Kidney epithelial cell (primary cell): ENCODE results near the gene PMEPA1. TPM values are rescaled to one million over a fixed set of nuclear protein-coding genes. Genes with fewer than 3 reads are reported as not detected.
A peak's percentile ranks its signal among the peaks of the same experiment; 100 is the strongest.

Source experiments
- DNase-seq: peaks from one replicate; pipeline ENCODE4 v3.0.0-alpha.2; 2010; ENCODE audit warnings: low read depth
- H3K27me3 ChIP-seq: 2 replicates; pipeline ENCODE4 v1.6.0; 2011; ENCODE audit warnings: low read length; ENCODE audit not compliant: control insufficient read depth, insufficient read depth
- H3K36me3 ChIP-seq: 2 replicates; pipeline ENCODE4 v1.5.1; 2011; ENCODE audit warnings: low read length; ENCODE audit not compliant: control insufficient read depth, insufficient read depth
- H3K4me3 ChIP-seq: 2 replicates; pipeline ENCODE4 v1.5.1; 2011; ENCODE audit warnings: low read depth, mild to moderate bottlenecking, control low read depth, low read length
- total RNA-seq: library from RNA; depleted of rRNA; stranded (reverse); fragments of >200 nt; gene quantifications from 2 replicates; pipeline ENCODE4 v1.2.3, GENCODE V29; 2015
- TF ChIP-seq, protein P1 (sequence below): IDR thresholded peaks from 2 replicates; pipeline ENCODE4 v1.5.1; 2011; ENCODE audit warnings: mild to moderate bottlenecking, moderate library complexity, low read length, control low read depth, inconsistent platforms; ENCODE audit not compliant: insufficient read depth, poor library complexity, severe bottlenecking

The PMEPA1 gene
- total RNA-seq, 1 donor from 2014 or later = 244 TPM

DNA sequence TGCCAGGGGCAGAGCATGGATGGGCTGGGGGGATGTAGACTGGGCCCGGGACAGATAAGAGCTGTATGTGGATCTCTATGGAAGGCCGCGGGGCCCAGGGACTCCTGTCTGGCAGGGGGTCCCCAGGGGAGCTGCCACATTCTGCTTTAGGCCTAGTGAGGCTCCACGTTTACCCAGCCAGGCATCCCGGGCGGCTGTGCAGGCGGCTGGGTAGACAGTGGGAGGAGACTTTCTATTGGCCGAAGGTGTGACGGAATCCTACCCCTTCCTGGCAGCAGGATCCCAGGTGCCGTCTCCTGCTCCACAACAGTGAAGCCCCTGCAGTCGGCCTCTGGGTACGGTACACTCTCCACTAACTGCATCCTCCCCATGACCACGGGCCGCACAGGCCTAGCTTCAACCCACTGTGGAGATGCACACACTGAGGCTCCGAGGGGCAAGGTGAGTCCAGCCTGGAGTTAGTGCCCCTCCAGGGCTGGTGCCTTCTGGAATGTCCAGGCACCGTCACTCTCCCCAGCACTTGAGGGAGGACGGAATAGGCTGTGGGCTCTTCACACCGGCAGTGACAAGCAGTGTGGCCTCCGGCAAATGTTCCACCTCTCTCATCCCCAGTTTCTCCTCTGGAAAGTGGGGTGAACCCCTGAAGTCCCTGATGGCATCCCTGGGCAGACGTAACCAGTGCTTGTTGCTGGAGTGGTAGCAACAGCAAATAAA is 52.8 kb downstream of the PMEPA1 start:
- Histone ChIP-seq H3K36me3 (peaks cover 7% of the 10 kb centered on the region), H3K27me3 (no peaks in the 10 kb centered on the region), H3K4me3 (no peak overlapping the region)
- TF ChIP-seq, protein P1, sequence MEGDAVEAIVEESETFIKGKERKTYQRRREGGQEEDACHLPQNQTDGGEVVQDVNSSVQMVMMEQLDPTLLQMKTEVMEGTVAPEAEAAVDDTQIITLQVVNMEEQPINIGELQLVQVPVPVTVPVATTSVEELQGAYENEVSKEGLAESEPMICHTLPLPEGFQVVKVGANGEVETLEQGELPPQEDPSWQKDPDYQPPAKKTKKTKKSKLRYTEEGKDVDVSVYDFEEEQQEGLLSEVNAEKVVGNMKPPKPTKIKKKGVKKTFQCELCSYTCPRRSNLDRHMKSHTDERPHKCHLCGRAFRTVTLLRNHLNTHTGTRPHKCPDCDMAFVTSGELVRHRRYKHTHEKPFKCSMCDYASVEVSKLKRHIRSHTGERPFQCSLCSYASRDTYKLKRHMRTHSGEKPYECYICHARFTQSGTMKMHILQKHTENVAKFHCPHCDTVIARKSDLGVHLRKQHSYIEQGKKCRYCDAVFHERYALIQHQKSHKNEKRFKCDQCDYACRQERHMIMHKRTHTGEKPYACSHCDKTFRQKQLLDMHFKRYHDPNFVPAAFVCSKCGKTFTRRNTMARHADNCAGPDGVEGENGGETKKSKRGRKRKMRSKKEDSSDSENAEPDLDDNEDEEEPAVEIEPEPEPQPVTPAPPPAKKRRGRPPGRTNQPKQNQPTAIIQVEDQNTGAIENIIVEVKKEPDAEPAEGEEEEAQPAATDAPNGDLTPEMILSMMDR = no peak
- DNase-seq = no peak

DNA sequence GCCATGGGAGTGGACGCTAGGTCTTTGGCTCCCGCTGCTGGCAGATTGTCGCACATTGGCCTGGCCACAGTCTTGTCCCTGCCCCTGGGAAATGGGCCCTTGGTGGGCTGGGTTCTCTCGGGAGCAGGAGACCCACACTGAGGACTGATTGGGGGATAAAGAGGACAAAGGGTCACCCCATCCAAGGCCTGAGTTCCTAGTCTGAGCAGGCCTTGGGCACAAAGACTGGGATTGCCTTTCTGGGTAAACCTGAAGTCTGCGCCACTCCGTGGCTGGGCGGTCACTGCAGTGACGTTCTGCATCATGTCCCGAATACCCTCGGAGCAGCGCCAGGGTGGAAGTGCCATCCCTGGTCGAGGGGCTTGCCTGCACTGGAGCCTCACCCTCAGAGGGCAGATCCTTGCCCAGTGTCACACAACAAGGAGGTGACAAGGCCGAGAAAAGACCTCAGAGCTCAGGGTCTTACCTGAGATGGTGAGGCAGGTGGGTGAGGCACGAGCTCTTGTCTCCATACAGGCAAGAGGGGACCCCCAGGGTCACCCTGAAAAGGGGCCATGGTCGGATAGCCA is 53.5 kb downstream of the PMEPA1 start:
- TF ChIP-seq, protein P1 = no peak
- Histone ChIP-seq H3K36me3 (peaks cover 7% of the 10 kb centered on the region), H3K4me3 (no peak overlapping the region), H3K27me3 (no peaks in the 10 kb centered on the region)
- DNase-seq = no peak

DNA sequence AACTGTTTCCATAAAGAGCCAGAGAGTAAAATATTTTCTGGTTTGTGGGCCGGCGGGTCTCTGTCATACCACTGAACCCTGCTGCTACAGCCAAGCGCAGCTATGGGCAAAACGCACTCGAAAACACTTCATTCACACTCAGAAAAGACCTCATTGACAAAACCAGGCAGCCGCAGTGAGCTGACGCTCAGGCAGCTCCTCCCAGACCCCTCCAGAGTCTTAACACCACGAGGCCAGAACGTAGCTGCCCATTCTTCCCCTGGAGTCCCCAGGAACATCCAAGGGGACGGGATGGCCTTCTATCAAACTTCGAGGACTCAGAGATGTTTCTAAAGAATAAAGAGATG is 54.0 kb downstream of the PMEPA1 start:
- TF ChIP-seq, protein P1 = no peak
- H3K27me3 ChIP-seq = no peaks in the 10 kb centered on the region
- DNase-seq = no peak
- H3K36me3 ChIP-seq = peaks cover 8% of the 10 kb centered on the region
- no peak overlapping the region for H3K4me3 ChIP-seq

DNA sequence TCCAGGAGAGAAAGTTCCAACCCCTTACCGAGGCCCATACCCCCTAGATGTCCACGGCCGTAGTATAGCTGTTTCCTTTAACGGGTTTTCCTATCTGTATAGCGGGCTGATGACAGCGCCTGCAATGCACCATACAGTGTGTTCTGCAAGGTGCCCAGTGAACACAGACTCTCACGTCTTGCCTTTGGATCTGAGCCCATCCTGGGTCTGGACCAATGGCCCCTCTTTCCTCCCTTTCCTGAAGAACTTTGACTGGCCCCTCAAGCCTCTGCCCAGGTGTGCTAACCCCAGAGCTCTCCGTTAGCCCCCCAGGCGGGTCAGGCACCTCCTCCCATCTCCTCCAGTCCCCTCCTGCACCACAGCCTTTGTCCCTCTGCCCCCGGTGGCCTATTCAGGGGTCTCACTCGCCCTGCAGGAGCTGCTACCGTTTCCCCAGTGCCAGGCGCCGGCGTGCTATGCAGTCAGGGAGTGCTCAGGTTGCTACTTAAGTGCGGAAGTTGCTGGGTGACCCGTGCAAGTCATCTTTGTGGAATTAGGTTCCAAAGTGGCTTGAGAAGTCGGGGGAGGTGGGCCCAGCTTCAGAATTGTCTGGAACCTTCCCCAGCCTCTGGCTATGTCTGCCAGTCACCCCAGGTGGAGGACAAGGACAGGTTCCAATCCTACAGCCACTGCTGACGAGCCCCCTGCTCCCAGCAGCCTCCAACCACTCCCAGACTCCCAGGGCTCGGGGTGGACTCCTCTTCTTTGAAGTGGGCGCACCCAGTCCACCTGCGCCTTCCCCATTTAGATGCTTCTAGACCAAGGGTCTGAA is 54.6 kb downstream of the PMEPA1 start:
- no peaks in the 10 kb centered on the region for H3K27me3 ChIP-seq
- no peak overlapping the region for H3K4me3 ChIP-seq
- no peak for DNase-seq
- TF ChIP-seq, protein P1 = no peak
- peaks cover 8% of the 10 kb centered on the region for H3K36me3 ChIP-seq

GRCh38 chr20:57654363-57654997 is 55.3 kb downstream of the PMEPA1 start:
- Histone ChIP-seq H3K27me3 (no peaks in the 10 kb centered on the region), H3K4me3 (no peak overlapping the region), H3K36me3 (peaks cover 8% of the 10 kb centered on the region)
- TF ChIP-seq, protein P1 = peak; percentile 79
- no peak for DNase-seq
